ENCODE results near the gene ERG. TPM values are rescaled to one million over a fixed set of nuclear protein-coding genes. Genes with fewer than 3 reads are reported as not detected.
A peak's percentile ranks its signal among the peaks of the same experiment; 100 is the strongest.

Gene ERG
- total and polyA plus RNA-seq, 2 experiments from 2014 or later = 0.14 to 0.44 TPM

DNA sequence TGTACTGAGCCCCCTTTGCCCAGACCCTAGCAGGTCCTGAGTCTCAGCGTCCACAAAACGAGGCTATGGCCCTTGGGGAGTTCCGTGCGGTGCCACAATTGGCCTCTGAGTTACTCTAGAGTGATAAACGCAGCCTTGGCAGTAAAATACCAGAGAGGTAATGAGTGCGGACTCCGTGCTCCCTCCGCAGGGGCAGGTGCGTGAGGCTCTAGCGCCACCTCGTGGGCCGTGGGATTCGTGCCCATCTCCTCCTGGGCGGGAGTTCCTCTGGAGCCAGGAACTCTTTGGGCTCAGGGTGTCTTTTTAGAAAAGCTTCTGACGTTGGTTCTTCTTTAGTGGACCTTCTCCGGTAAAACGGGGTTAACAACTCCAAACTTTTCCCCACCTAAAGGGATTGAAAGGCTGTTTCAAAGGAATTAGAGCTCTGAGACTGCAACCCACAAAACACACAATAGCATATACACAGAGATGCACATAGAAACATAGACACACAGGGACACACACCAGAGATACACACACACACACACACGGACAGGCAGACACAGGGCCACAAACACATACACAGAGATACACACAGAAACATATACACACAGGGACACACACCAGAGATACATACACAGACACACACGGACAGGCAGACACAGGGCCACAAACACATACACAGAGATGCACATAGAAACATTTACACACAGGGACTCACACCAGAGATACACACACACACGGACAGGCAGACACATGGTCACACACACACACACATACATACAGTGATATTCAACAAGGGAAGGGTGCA lies 142.1 kb downstream of the ERG start:
- Histone ChIP-seq H3F3A (replicated peaks; ENCODE audit: low read depth) (no peaks in the 10 kb centered on the region), H2AFZ (peak overlapping the region; percentile 96), H3K79me2 (replicated peaks; ENCODE audit: insufficient read depth) (no peaks in the 10 kb centered on the region), H3K27ac (ENCODE audit: low read depth) (no peak overlapping the region), H3K9me2 (ENCODE audit: insufficient read depth) (no peaks in the 10 kb centered on the region), H3K36me3 (ENCODE audit: insufficient read depth) (no peaks in the 10 kb centered on the region), H3K4me3 (no peak overlapping the region), H3K4me1 (ENCODE audit: insufficient read depth) (peaks cover 10% of the 10 kb centered on the region; the same call in 1 of the 2 replicates), H3K27me3 (ENCODE audit: insufficient read depth) (no peaks in the 10 kb centered on the region), H4K20me1 (replicated peaks; ENCODE audit: insufficient read depth) (no peaks in the 10 kb centered on the region), H3K4me2 (no peak overlapping the region)
- Mint-ChIP-seq H3K4me3 (no peak overlapping the region), H3K27me3 (ENCODE audit: insufficient read depth, low read depth, poor library complexity) (peaks cover 20% of the 10 kb centered on the region), H3K36me3 (ENCODE audit: low read depth) (no peaks in the 10 kb centered on the region; the same call in 2 of the 3 replicates), H3K4me1 (peaks cover 22% of the 10 kb centered on the region), H3K9me3 (peaks cover 14% of the 10 kb centered on the region; the same call in 1 of the 3 replicates), H3K27ac (no peak overlapping the region)
- DNase-seq (ENCODE audit: low spot score) = peak; percentile 88
- TF ChIP-seq EZH2phosphoT487 (IDR thresholded peaks at IDR 0.05; ENCODE audit: unreplicated experiment) (no peak), CTCF (conservative IDR thresholded peaks at IDR 0.05; ENCODE audit: low read depth in 2 of 2) (peak; percentile 85 to 94), ZNF114 (CRISPR knock-in tag; IDR thresholded peaks at IDR 0.05) (no peak)
- ATAC-seq = peak; percentile 89

DNA sequence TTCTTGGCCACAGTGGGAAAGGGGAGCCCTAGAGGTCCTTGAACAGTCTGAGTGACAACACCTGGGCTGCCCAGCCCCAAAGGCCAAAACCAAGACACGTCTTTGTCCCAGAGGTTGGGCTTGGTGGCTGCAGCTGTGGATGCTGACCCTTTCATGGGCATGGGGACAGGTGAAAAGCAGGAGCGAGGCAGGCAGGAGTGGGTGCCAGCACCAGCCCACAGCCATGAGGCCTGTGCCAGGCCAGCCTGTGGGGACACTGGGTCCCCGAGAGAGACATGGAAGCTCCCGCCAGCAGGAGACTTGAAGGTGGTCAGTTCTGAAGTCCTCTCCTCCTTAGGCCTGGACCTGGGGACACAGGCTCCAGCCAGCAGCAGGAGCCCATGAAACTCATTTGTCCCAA lies 142.9 kb downstream of the ERG start:
- H4K20me1 ChIP-seq (replicated peaks; ENCODE audit: insufficient read depth) = no peaks in the 10 kb centered on the region
- H3K4me3 ChIP-seq = no peak overlapping the region
- Mint-ChIP-seq H3K27me3 (ENCODE audit: insufficient read depth, low read depth, poor library complexity) (peaks cover 24% of the 10 kb centered on the region), H3K4me3 (no peak overlapping the region), H3K4me1 (peaks cover 28% of the 10 kb centered on the region), H3K36me3 (ENCODE audit: low read depth) (no peaks in the 10 kb centered on the region; the same call in 2 of the 3 replicates), H3K9me3 (peaks cover 14% of the 10 kb centered on the region; the same call in 1 of the 3 replicates), H3K27ac (no peak overlapping the region)
- H3K36me3 ChIP-seq (ENCODE audit: insufficient read depth) = no peaks in the 10 kb centered on the region
- ATAC-seq = no peak
- H2AFZ ChIP-seq = peak overlapping the region; percentile 96; the same call in 1 of the 2 replicates
- no peaks in the 10 kb centered on the region for H3F3A ChIP-seq (replicated peaks; ENCODE audit: low read depth)
- no peak overlapping the region for H3K27ac ChIP-seq (ENCODE audit: low read depth)
- no peak for DNase-seq (ENCODE audit: low spot score)
- H3K27me3 ChIP-seq (ENCODE audit: insufficient read depth) = peaks cover 4% of the 10 kb centered on the region; the same call in 1 of the 2 replicates
- no peaks in the 10 kb centered on the region for H3K79me2 ChIP-seq (replicated peaks; ENCODE audit: insufficient read depth)
- H3K4me2 ChIP-seq = no peak overlapping the region
- no peaks in the 10 kb centered on the region for H3K9me2 ChIP-seq (ENCODE audit: insufficient read depth)
- peaks cover 10% of the 10 kb centered on the region; the same call in 1 of the 2 replicates for H3K4me1 ChIP-seq (ENCODE audit: insufficient read depth)
- TF ChIP-seq STAT1 (IDR thresholded peaks at IDR 0.05; ENCODE audit: unreplicated experiment) (no peak), JUNB (IDR thresholded peaks at IDR 0.05; ENCODE audit: unreplicated experiment) (no peak), EZH2 (IDR thresholded peaks at IDR 0.05; ENCODE audit: low read depth, unreplicated experiment) (no peak), CTCF (conservative IDR thresholded peaks at IDR 0.05; ENCODE audit: low read depth in 2 of 2) (no peak), ZNF331 (CRISPR knock-in tag; IDR thresholded peaks at IDR 0.05; ENCODE audit: low read depth) (no peak), NANOG (IDR thresholded peaks at IDR 0.05; ENCODE audit: borderline replicate concordance) (no peak), POLR2AphosphoS5 (IDR thresholded peaks at IDR 0.05; ENCODE audit: low read depth) (no peak), ZNF114 (CRISPR knock-in tag; IDR thresholded peaks at IDR 0.05) (no peak), CREB1 (CRISPR knock-in tag; IDR thresholded peaks at IDR 0.05; ENCODE audit: low read depth) (no peak)
